ENCODE results near the gene MTA3. TPM values are rescaled to one million over a fixed set of nuclear protein-coding genes. Genes with fewer than 3 reads are reported as not detected.

MTA3 gene
- polyA plus RNA-seq, 3 donors: 2.0 to 4.5 (median 2.2) TPM

DNA sequence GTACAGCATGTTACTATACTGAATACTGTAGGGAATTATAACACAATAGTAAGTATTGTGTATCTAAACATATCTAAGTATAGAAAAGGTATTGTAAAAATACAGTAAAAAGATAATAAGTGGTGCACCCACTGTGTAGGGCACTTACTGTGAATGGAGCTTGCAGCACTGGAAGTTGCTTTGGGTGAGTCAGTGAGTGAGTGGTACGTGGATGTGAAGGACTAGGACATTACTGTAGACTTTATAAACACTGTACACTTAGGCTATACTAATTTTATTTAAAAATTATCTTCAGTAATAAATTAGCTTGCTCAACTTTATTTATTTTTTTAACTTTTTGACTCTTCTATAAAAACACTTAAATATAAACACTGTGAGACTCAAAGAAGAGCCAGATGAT is 82.6 kb downstream of the MTA3 start:
- Mint-ChIP-seq H3K27ac (no peak overlapping the region), H3K4me3 (no peak overlapping the region), H3K36me3 (peaks cover 6 to 10% of the 10 kb centered on the region in 2 donors), H3K4me1 (peaks cover 17% of the 10 kb centered on the region), H3K9me3 (peaks cover 0 to 2% (median 0%) of the 10 kb centered on the region in 7 donors), H3K27me3 (ENCODE audit: low read depth in 3 of 3) (peaks cover 0 to 2% (median 2%) of the 10 kb centered on the region in 3 donors)
- intact Hi-C loops (cut with micrococcal nuclease): no loop called here
- no peak for DNase-seq
- Histone ChIP-seq H3K4me1 (ENCODE audit: control insufficient read depth in 1 of 2, insufficient read depth in 2 of 2, low read length in 2 of 2) (peaks cover 6 to 15% of the 10 kb centered on the region in 2 donors), H3K9ac (ENCODE audit: insufficient read depth, low read length, poor library complexity, severe bottlenecking) (no peak overlapping the region), H3K27ac (ENCODE audit: low read depth in 1 of 2, low read length in 2 of 2) (no peak overlapping the region), H3K79me2 (ENCODE audit: insufficient read depth, low read length) (no peaks in the 10 kb centered on the region), H3K4me2 (replicated peaks; ENCODE audit: extremely low read depth, low read length, poor library complexity, severe bottlenecking) (no peak overlapping the region), H3K4me3 (replicated peaks in 1 of 3; ENCODE audit: low read depth in 2 of 3, low read length in 3 of 3) (no peak overlapping the region), H2AFZ (ENCODE audit: insufficient read depth, low read depth, low read length, poor library complexity, severe bottlenecking) (no peak overlapping the region), H4K20me1 (ENCODE audit: insufficient read depth, low read length) (no peaks in the 10 kb centered on the region), H3K27me3 (ENCODE audit: control insufficient read depth in 2 of 2, insufficient read depth in 2 of 2, low read length in 2 of 2) (no peaks in the 10 kb centered on the region), H3K36me3 (replicated peaks in 1 of 2; ENCODE audit: control insufficient read depth in 1 of 2, insufficient read depth in 2 of 2, low read length in 2 of 2) (no peaks in the 10 kb centered on the region), H3K9me3 (replicated peaks in 1 of 2; ENCODE audit: control insufficient read depth in 1 of 2, insufficient read depth in 1 of 2, low read length in 2 of 2) (no peaks in the 10 kb centered on the region)
- TF ChIP-seq, protein P1, sequence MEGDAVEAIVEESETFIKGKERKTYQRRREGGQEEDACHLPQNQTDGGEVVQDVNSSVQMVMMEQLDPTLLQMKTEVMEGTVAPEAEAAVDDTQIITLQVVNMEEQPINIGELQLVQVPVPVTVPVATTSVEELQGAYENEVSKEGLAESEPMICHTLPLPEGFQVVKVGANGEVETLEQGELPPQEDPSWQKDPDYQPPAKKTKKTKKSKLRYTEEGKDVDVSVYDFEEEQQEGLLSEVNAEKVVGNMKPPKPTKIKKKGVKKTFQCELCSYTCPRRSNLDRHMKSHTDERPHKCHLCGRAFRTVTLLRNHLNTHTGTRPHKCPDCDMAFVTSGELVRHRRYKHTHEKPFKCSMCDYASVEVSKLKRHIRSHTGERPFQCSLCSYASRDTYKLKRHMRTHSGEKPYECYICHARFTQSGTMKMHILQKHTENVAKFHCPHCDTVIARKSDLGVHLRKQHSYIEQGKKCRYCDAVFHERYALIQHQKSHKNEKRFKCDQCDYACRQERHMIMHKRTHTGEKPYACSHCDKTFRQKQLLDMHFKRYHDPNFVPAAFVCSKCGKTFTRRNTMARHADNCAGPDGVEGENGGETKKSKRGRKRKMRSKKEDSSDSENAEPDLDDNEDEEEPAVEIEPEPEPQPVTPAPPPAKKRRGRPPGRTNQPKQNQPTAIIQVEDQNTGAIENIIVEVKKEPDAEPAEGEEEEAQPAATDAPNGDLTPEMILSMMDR (IDR thresholded peaks at IDR 0.05): no peak
- WGBS (ENCODE audit: insufficient coverage): no CpG with 5 or more reads among the region's 1 CpG

DNA sequence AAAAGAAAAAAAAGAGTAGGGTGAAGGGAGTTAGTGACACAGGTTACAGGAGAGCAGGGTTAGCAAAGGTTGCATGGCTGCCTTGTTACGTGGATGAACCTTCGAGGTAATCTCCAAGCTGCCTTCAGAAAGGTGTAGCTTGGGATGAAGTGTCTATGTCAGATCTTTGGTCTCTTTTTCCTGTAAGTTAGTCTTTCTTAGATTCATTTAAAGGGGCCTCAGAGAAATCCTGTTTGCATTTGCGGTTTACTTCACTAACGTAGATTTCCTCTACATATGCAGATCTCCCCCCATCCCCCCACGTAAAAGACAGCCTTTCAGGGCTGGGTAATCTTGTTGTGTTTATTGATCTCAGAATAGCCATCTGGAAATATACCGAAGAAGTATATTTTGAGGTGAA is 83.7 kb downstream of the MTA3 start:
- H3K36me3 Mint-ChIP-seq: peaks cover 0 to 5% of the 10 kb centered on the region in 2 donors
- H3K9me3 Mint-ChIP-seq: no peaks in the 10 kb centered on the region
- H4K20me1 ChIP-seq (ENCODE audit: insufficient read depth, low read length): no peaks in the 10 kb centered on the region
- H3K4me3 ChIP-seq (replicated peaks in 1 of 3; ENCODE audit: low read depth in 2 of 3, low read length in 3 of 3): no peak overlapping the region
- H3K4me1 ChIP-seq (ENCODE audit: control insufficient read depth in 1 of 2, insufficient read depth in 2 of 2, low read length in 2 of 2): peaks cover 6 to 15% of the 10 kb centered on the region in 2 donors
- H3K27me3 ChIP-seq (ENCODE audit: control insufficient read depth in 2 of 2, insufficient read depth in 2 of 2, low read length in 2 of 2): no peaks in the 10 kb centered on the region
- no peak overlapping the region for H3K4me3 Mint-ChIP-seq
- TF ChIP-seq, protein P1 (IDR thresholded peaks at IDR 0.05): no peak
- intact Hi-C loops (cut with micrococcal nuclease): no loop called here
- no peaks in the 10 kb centered on the region for H3K79me2 ChIP-seq (ENCODE audit: insufficient read depth, low read length)
- H3K27me3 Mint-ChIP-seq (ENCODE audit: low read depth in 3 of 3): peaks cover 0 to 2% (median 2%) of the 10 kb centered on the region in 3 donors
- no peak overlapping the region for H3K27ac ChIP-seq (ENCODE audit: low read depth in 1 of 2, low read length in 2 of 2)
- H2AFZ ChIP-seq (ENCODE audit: insufficient read depth, low read depth, low read length, poor library complexity, severe bottlenecking): no peak overlapping the region
- WGBS (ENCODE audit: insufficient coverage): 100% methylated on average over 2 of the region's 6 CpGs
- DNase-seq: no peak
- no peak overlapping the region for H3K4me2 ChIP-seq (replicated peaks; ENCODE audit: extremely low read depth, low read length, poor library complexity, severe bottlenecking)
- H3K9ac ChIP-seq (ENCODE audit: insufficient read depth, low read length, poor library complexity, severe bottlenecking): no peak overlapping the region
- no peaks in the 10 kb centered on the region for H3K36me3 ChIP-seq (replicated peaks in 1 of 2; ENCODE audit: control insufficient read depth in 1 of 2, insufficient read depth in 2 of 2, low read length in 2 of 2)
- H3K9me3 ChIP-seq (replicated peaks in 1 of 2; ENCODE audit: control insufficient read depth in 1 of 2, insufficient read depth in 1 of 2, low read length in 2 of 2): no peaks in the 10 kb centered on the region
- H3K27ac Mint-ChIP-seq: no peak overlapping the region
- peaks cover 17% of the 10 kb centered on the region for H3K4me1 Mint-ChIP-seq
